ENCODE data around the gene CTNNA2. TPM values are rescaled to one million over a fixed set of nuclear protein-coding genes. Genes with fewer than 3 reads are reported as not detected.

The CTNNA2 gene
- polyA plus RNA-seq, 1 of the 3 experiments (the other 2 are of a cell fraction): 0.30 TPM

GRCh38 chr2:79915455-79915854 lies 402.6 kb downstream of the CTNNA2 start:
- WGBS (ENCODE audit: low lambda C conversion rate): 42% methylated on average over 4 of the region's 4 CpGs
- Histone ChIP-seq H3K27ac (ENCODE audit: low read depth in 2 of 2, low read length in 1 of 2) (no peak overlapping the region), H3K9me2 (no peaks in the 10 kb centered on the region), H3K9ac (no peak overlapping the region), H3K36me3 (replicated peaks in 1 of 2; ENCODE audit: control insufficient read depth in 1 of 2, insufficient read depth in 2 of 2, low read length in 1 of 2) (no peaks in the 10 kb centered on the region), H3K4me1 (ENCODE audit: control insufficient read depth in 1 of 2, insufficient read depth in 2 of 2, low read depth in 1 of 2, low read length in 1 of 2) (no peaks in the 10 kb centered on the region), H3K27me3 (ENCODE audit: insufficient read depth) (no peaks in the 10 kb centered on the region), H3K4me3 (ENCODE audit: low read depth in 2 of 2, low read length in 1 of 2) (no peak overlapping the region), H3F3A (replicated peaks; ENCODE audit: insufficient read depth) (no peaks in the 10 kb centered on the region), H2AFZ (ENCODE audit: low read depth) (no peak overlapping the region), H3K4me2 (no peak overlapping the region), H4K20me1 (ENCODE audit: insufficient read depth) (no peaks in the 10 kb centered on the region), H3K9me3 (no peaks in the 10 kb centered on the region), H3K79me2 (ENCODE audit: insufficient read depth) (no peaks in the 10 kb centered on the region)
- ChIA-PET CTCF (no interaction called here), POLR2A (no interaction called here)
- TF ChIP-seq NRF1 (IDR thresholded peaks at IDR 0.05; ENCODE audit: low read depth, low read length) (no peak), EP300 (IDR thresholded peaks at IDR 0.05; ENCODE audit: borderline replicate concordance in 1 of 2, low read depth in 1 of 2, low read length in 1 of 2) (no peak), CHD2 (IDR thresholded peaks at IDR 0.05; ENCODE audit: low read length, partially characterized antibody) (no peak), FOXJ3 (CRISPR knock-in tag; IDR thresholded peaks at IDR 0.05) (no peak), SIN3A (IDR thresholded peaks at IDR 0.05; ENCODE audit: borderline replicate concordance, low read depth, low read length) (no peak), REST (IDR thresholded peaks at IDR 0.05; ENCODE audit: low read depth, low read length) (no peak), NFIC (IDR thresholded peaks at IDR 0.05; ENCODE audit: borderline replicate concordance) (no peak), TCF12 (IDR thresholded peaks at IDR 0.05) (no peak), PBX3 (IDR thresholded peaks at IDR 0.05) (no peak), RCOR1 (IDR thresholded peaks at IDR 0.05; ENCODE audit: low read length) (no peak), CTCF (IDR thresholded peaks at IDR 0.05) (no peak), SMC3 (IDR thresholded peaks at IDR 0.05; ENCODE audit: low read depth, low read length) (no peak), USF1 (IDR thresholded peaks at IDR 0.05; ENCODE audit: borderline replicate concordance, low read depth) (no peak), IRF3 (IDR thresholded peaks at IDR 0.05; ENCODE audit: low read depth, low read length) (no peak), MAX (IDR thresholded peaks at IDR 0.05; ENCODE audit: low read depth) (no peak), USF2 (IDR thresholded peaks at IDR 0.05; ENCODE audit: borderline replicate concordance, low read depth, low read length) (no peak)
- no peak for DNase-seq

Data from SK-N-SH (cell line).